ENCODE results near the gene KIRREL1. TPM values are rescaled to one million over a fixed set of nuclear protein-coding genes. Genes with fewer than 3 reads are reported as not detected.

KIRREL1 gene
- total and polyA plus RNA-seq, 2 experiments from 2014 or later, result 5.1 to 35.2 TPM

DNA sequence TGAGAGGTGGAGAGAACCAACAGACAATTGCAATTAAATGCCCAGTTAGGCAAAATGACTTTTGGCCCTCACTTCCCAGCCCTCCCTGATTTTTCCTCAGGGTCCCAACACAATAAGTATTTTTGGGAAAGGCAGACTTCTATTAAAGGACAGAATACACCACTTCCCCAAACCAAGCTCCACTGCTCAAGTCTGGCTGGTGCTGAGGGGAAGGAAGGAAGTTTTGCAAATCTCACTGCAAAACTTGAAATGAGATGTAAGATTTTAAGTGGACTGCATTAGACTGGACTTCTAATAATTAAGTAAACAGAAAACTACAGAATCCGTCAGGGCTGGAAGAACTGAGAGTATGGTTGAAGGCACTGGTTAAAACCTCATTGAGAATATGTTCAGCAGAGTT, 155.0 kb downstream of the KIRREL1 start (continued):
- TF ChIP-seq REST (IDR thresholded peaks at IDR 0.05; ENCODE audit: unreplicated experiment), result no peak
- TF ChIP-seq CTCF (conservative IDR thresholded peaks at IDR 0.05; ENCODE audit: low read depth in 2 of 2), result no peak
- TF ChIP-seq EZH2 (IDR thresholded peaks at IDR 0.05; ENCODE audit: low read depth, unreplicated experiment), result no peak

DNA sequence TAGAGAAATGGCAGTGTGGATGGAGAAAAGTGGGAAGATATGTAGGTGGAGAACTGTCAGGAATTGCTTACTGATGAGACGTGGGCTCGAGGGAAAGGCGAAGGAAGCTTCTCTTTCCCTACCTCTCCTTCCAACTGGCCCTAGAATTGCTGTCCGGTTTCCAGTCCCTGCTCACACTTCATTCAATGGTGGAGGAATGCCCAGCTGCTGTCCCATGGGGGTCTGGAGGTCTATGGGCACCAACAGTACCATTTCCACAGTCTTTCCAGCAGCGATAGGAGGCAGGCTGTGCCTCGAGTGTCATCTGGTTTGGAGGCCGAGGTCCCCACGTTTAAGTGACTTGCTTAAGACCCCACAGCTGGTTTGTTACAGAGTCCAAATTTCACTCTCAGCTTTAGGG, 155.7 kb downstream of the KIRREL1 start:
- peaks cover 10% of the 10 kb centered on the region for H3K27me3 Mint-ChIP-seq (ENCODE audit: insufficient read depth, low read depth, poor library complexity)
- no peak overlapping the region for H3K27ac Mint-ChIP-seq
- peak overlapping the region; percentile 65 for H3K4me3 Mint-ChIP-seq
- Histone ChIP-seq H4K20me1 (replicated peaks; ENCODE audit: insufficient read depth) (no peaks in the 10 kb centered on the region), H3K9me2 (ENCODE audit: insufficient read depth) (peaks cover 23% of the 10 kb centered on the region), H2AFZ (peak overlapping the region; percentile 80), H3K27me3 (ENCODE audit: insufficient read depth) (peaks cover 23% of the 10 kb centered on the region; the same call in 1 of the 2 replicates), H3K4me2 (peak overlapping the region; percentile 66), H3K36me3 (ENCODE audit: insufficient read depth) (no peaks in the 10 kb centered on the region), H3F3A (replicated peaks; ENCODE audit: low read depth) (no peaks in the 10 kb centered on the region), H3K27ac (ENCODE audit: low read depth) (no peak overlapping the region), H3K4me1 (ENCODE audit: insufficient read depth) (peaks cover 8% of the 10 kb centered on the region), H3K4me3 (peak overlapping the region; percentile 40), H3K79me2 (replicated peaks; ENCODE audit: insufficient read depth) (no peaks in the 10 kb centered on the region)
- ATAC-seq, result no peak
- H3K4me1 Mint-ChIP-seq, result peaks cover 3% of the 10 kb centered on the region
- no peak for DNase-seq (ENCODE audit: low spot score)
- H3K36me3 Mint-ChIP-seq (ENCODE audit: low read depth), result no peaks in the 10 kb centered on the region
- H3K9me3 Mint-ChIP-seq, result no peaks in the 10 kb centered on the region; the same call in 2 of the 3 replicates
- no peak for TF ChIP-seq JUNB (IDR thresholded peaks at IDR 0.05; ENCODE audit: unreplicated experiment)
- no peak for TF ChIP-seq NANOG (IDR thresholded peaks at IDR 0.05; ENCODE audit: borderline replicate concordance)
- TF ChIP-seq REST (IDR thresholded peaks at IDR 0.05; ENCODE audit: unreplicated experiment), result no peak
- no peak for TF ChIP-seq EZH2 (IDR thresholded peaks at IDR 0.05; ENCODE audit: low read depth, unreplicated experiment)
- TF ChIP-seq, protein P1, sequence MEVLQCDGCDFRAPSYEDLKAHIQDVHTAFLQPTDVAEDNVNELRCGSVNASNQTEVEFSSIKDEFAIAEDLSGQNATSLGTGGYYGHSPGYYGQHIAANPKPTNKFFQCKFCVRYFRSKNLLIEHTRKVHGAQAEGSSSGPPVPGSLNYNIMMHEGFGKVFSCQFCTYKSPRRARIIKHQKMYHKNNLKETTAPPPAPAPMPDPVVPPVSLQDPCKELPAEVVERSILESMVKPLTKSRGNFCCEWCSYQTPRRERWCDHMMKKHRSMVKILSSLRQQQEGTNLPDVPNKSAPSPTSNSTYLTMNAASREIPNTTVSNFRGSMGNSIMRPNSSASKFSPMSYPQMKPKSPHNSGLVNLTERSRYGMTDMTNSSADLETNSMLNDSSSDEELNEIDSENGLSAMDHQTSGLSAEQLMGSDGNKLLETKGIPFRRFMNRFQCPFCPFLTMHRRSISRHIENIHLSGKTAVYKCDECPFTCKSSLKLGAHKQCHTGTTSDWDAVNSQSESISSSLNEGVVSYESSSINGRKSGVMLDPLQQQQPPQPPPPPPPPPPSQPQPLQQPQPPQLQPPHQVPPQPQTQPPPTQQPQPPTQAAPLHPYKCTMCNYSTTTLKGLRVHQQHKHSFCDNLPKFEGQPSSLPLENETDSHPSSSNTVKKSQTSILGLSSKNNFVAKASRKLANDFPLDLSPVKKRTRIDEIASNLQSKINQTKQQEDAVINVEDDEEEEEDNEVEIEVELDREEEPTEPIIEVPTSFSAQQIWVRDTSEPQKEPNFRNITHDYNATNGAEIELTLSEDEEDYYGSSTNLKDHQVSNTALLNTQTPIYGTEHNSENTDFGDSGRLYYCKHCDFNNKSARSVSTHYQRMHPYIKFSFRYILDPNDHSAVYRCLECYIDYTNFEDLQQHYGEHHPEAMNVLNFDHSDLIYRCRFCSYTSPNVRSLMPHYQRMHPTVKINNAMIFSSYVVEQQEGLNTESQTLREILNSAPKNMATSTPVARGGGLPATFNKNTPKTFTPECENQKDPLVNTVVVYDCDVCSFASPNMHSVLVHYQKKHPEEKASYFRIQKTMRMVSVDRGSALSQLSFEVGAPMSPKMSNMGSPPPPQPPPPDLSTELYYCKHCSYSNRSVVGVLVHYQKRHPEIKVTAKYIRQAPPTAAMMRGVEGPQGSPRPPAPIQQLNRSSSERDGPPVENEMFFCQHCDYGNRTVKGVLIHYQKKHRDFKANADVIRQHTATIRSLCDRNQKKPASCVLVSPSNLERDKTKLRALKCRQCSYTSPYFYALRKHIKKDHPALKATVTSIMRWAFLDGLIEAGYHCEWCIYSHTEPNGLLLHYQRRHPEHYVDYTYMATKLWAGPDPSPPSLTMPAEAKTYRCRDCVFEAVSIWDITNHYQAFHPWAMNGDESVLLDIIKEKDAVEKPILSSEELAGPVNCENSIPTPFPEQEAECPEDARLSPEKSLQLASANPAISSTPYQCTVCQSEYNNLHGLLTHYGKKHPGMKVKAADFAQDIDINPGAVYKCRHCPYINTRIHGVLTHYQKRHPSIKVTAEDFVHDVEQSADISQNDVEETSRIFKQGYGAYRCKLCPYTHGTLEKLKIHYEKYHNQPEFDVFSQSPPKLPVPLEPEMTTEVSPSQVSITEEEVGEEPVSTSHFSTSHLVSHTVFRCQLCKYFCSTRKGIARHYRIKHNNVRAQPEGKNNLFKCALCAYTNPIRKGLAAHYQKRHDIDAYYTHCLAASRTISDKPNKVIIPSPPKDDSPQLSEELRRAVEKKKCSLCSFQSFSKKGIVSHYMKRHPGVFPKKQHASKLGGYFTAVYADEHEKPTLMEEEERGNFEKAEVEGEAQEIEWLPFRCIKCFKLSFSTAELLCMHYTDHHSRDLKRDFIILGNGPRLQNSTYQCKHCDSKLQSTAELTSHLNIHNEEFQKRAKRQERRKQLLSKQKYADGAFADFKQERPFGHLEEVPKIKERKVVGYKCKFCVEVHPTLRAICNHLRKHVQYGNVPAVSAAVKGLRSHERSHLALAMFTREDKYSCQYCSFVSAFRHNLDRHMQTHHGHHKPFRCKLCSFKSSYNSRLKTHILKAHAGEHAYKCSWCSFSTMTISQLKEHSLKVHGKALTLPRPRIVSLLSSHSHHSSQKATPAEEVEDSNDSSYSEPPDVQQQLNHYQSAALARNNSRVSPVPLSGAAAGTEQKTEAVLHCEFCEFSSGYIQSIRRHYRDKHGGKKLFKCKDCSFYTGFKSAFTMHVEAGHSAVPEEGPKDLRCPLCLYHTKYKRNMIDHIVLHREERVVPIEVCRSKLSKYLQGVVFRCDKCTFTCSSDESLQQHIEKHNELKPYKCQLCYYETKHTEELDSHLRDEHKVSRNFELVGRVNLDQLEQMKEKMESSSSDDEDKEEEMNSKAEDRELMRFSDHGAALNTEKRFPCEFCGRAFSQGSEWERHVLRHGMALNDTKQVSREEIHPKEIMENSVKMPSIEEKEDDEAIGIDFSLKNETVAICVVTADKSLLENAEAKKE (CRISPR knock-in tag; IDR thresholded peaks at IDR 0.05), result no peak
- TF ChIP-seq ZNF114 (CRISPR knock-in tag; IDR thresholded peaks at IDR 0.05), result no peak
- no peak for TF ChIP-seq ZNF331 (CRISPR knock-in tag; IDR thresholded peaks at IDR 0.05; ENCODE audit: low read depth)

Data from GM23338 (cell line).